Measurements from ENCODE around the gene TMEM204. TPM values are rescaled to one million over a fixed set of nuclear protein-coding genes. Genes with fewer than 3 reads are reported as not detected.

TMEM204 gene
- total RNA-seq, 1 donor from 2014 or later = 0.18 TPM

GRCh38 chr16:1530883-1531637 is 2.4 kb upstream of the TMEM204 start:
- TF ChIP-seq CTCF (IDR thresholded peaks at IDR 0.05) = no peak
- ATAC-seq (ENCODE audit: low read depth) = no peak
- DNase-seq = no peak
- H3K27ac Mint-ChIP-seq = no peak overlapping the region
- no peaks in the 10 kb centered on the region for H3K36me3 Mint-ChIP-seq (ENCODE audit: low read depth)
- POLR2A ChIA-PET = no interaction called here
- H3K4me1 Mint-ChIP-seq = peaks cover 6% of the 10 kb centered on the region
- CTCF ChIA-PET = no interaction called here
- H3K27me3 Mint-ChIP-seq = no peaks in the 10 kb centered on the region
- intact Hi-C loops (cut with micrococcal nuclease) = no loop called here
- no peaks in the 10 kb centered on the region for H3K9me3 Mint-ChIP-seq
- no peak overlapping the region for H3K4me3 Mint-ChIP-seq

GRCh38 chr16:1531638-1531910 is 1.9 kb upstream of the TMEM204 start:
- CTCF ChIA-PET = no interaction called here

GRCh38 chr16:1532081-1532760 is 1.2 kb upstream of the TMEM204 start:
- peaks cover 6% of the 10 kb centered on the region for H3K4me1 Mint-ChIP-seq
- H3K9me3 Mint-ChIP-seq = no peaks in the 10 kb centered on the region
- H3K36me3 Mint-ChIP-seq (ENCODE audit: low read depth) = no peaks in the 10 kb centered on the region
- no peaks in the 10 kb centered on the region for H3K27me3 Mint-ChIP-seq
- ChIA-PET CTCF (no interaction called here), POLR2A (no interaction called here)
- no peak for TF ChIP-seq CTCF (IDR thresholded peaks at IDR 0.05)
- H3K27ac Mint-ChIP-seq = no peak overlapping the region
- H3K4me3 Mint-ChIP-seq = no peak overlapping the region
- intact Hi-C loops (cut with micrococcal nuclease) = no loop called here
- no peak for DNase-seq
- no peak for ATAC-seq (ENCODE audit: low read depth)

More at GRCh38 chr16:1531638-1531910, 1.9 kb upstream of the TMEM204 start:
- intact Hi-C loops (cut with micrococcal nuclease) = no loop called here
- no peaks in the 10 kb centered on the region for H3K36me3 Mint-ChIP-seq (ENCODE audit: low read depth)
- H3K27me3 Mint-ChIP-seq = no peaks in the 10 kb centered on the region
- TF ChIP-seq CTCF (IDR thresholded peaks at IDR 0.05) = no peak
- H3K9me3 Mint-ChIP-seq = no peaks in the 10 kb centered on the region
- DNase-seq (no peak), ATAC-seq (ENCODE audit: low read depth) (no peak)
- H3K4me3 Mint-ChIP-seq = no peak overlapping the region
- POLR2A ChIA-PET = no interaction called here
- H3K4me1 Mint-ChIP-seq = peaks cover 6% of the 10 kb centered on the region
- no peak overlapping the region for H3K27ac Mint-ChIP-seq

GRCh38 chr16:1532771-1533170 is 695 bp upstream of the TMEM204 start:
- peaks cover 7% of the 10 kb centered on the region for H3K4me1 Mint-ChIP-seq
- POLR2A ChIA-PET = no interaction called here
- ATAC-seq (ENCODE audit: low read depth) (no peak), DNase-seq (no peak)
- TF ChIP-seq CTCF (IDR thresholded peaks at IDR 0.05) = no peak
- H3K4me3 Mint-ChIP-seq = no peak overlapping the region
- intact Hi-C loops (cut with micrococcal nuclease) = no loop called here
- no peaks in the 10 kb centered on the region for H3K36me3 Mint-ChIP-seq (ENCODE audit: low read depth)
- H3K27ac Mint-ChIP-seq = no peak overlapping the region
- CTCF ChIA-PET = no interaction called here
- H3K27me3 Mint-ChIP-seq = no peaks in the 10 kb centered on the region
- H3K9me3 Mint-ChIP-seq = no peaks in the 10 kb centered on the region

- intact Hi-C loops (cut with micrococcal nuclease) = no loop called here
- Mint-ChIP-seq H3K4me1 (peaks cover 18% of the 10 kb centered on the region), H3K9me3 (no peaks in the 10 kb centered on the region), H3K4me3 (peak overlapping the region; percentile 15), H3K27me3 (no peaks in the 10 kb centered on the region), H3K27ac (no peak overlapping the region), H3K36me3 (ENCODE audit: low read depth) (no peaks in the 10 kb centered on the region)
- ChIA-PET CTCF (no interaction called here), POLR2A (no interaction called here)
- no peak for DNase-seq
- ATAC-seq (ENCODE audit: low read depth) = no peak
- no peak for TF ChIP-seq CTCF (IDR thresholded peaks at IDR 0.05)
Observed at GRCh38 chr16:1534021-1535020, 855 bp downstream of the TMEM204 start.
